H1 (cell line): Measurements from ENCODE around the gene TMEM117. TPM values are rescaled to one million over a fixed set of nuclear protein-coding genes. Genes with fewer than 3 reads are reported as not detected.

Experiments
- CTCF ChIA-PET: fragments of 300-600 bp; sonication (Branson Sonifier 250); formaldehyde crosslinking; loops from one replicate; lab custom pipeline; 2021; ENCODE audit not compliant: partially characterized antibody; lab: Charles Lee
- POLR2A ChIA-PET: fragments of 300-600 bp; sonication (Branson Sonifier 250); formaldehyde crosslinking; loops from one replicate; lab custom pipeline; 2021; ENCODE audit warnings: inconsistent platforms; ENCODE audit not compliant: partially characterized antibody; lab: Charles Lee
- DNase-seq, 2 experiments: peaks; one replicate each; pipeline versions ENCODE4 v3.0.0 to v3.0.0-alpha.2; 2010 to 2022; ENCODE audit warnings: low spot score in 2 of 2, low read depth in 1 of 2, mixed read lengths in 1 of 2
- FAIRE-seq: peaks from 2 replicates; lab custom pipeline; 2011; peaks lifted over from hg19 to GRCh38; lab: Jason Lieb, UNC
- H2AFZ ChIP-seq: 2 replicates; pipeline ENCODE4 v1.8.1; 2012; ENCODE audit warnings: low read length, inconsistent platforms
- H2AK5ac ChIP-seq: 2 replicates; pipeline ENCODE4 v1.6.1; 2013; ENCODE audit warnings: low read depth, low read length
- H2BK120ac ChIP-seq: replicated peaks from 2 replicates; pipeline ENCODE3; 2013; ENCODE audit warnings: low read depth, low read length, inconsistent platforms
- H2BK12ac ChIP-seq: 2 replicates; pipeline ENCODE4 v1.6.1; 2013; ENCODE audit warnings: low read depth, low read length
- H2BK15ac ChIP-seq: 2 replicates; pipeline ENCODE4 v1.6.1; 2013; ENCODE audit warnings: low read length
- H2BK20ac ChIP-seq: 2 replicates; pipeline ENCODE4 v1.6.1; 2013; ENCODE audit warnings: low read length
- H2BK5ac ChIP-seq: 2 replicates; pipeline ENCODE4 v1.6.1; 2013; ENCODE audit warnings: low read depth, low read length
- H3K14ac ChIP-seq: 2 replicates; pipeline ENCODE4 v1.6.1; 2013; ENCODE audit warnings: inconsistent platforms; ENCODE audit not compliant: insufficient read length
- H3K18ac ChIP-seq: 2 replicates; pipeline ENCODE4 v1.6.1; 2013; ENCODE audit warnings: low read length; ENCODE audit errors: extremely low read depth
- H3K23ac ChIP-seq: 2 replicates; pipeline ENCODE4 v1.6.1; 2013; ENCODE audit warnings: inconsistent platforms; ENCODE audit not compliant: insufficient read length
- H3K23me2 ChIP-seq: 2 replicates; pipeline ENCODE4 v1.6.1; 2013; ENCODE audit warnings: low read depth, low read length
- H3K27ac ChIP-seq: 2 replicates; pipeline ENCODE4 v1.6.1; 2011; ENCODE audit warnings: low read depth, low read length, inconsistent platforms
- H3K27me3 ChIP-seq, 4 experiments: replicated peaks in 1 of 4; 1 replicate in 1 of 4; 2 replicates in 3 of 4; pipeline versions ENCODE4 v1.6.1 to v1.8.1; 2011 to 2013; ENCODE audit warnings: low read length in 3 of 4, mild to moderate bottlenecking in 3 of 4, inconsistent platforms in 2 of 4, mixed read lengths in 2 of 4, moderate library complexity in 1 of 4; ENCODE audit not compliant: control insufficient read depth in 3 of 4, insufficient read depth in 3 of 4; ENCODE audit errors: extremely low read depth in 1 of 4
- H3K36me3 ChIP-seq, 4 experiments: 2 replicates each; pipeline versions ENCODE4 v1.6.1 to v1.8.1; 2011 to 2013; ENCODE audit warnings: mild to moderate bottlenecking in 4 of 4, low read length in 3 of 4, moderate library complexity in 2 of 4, control low read depth in 1 of 4, inconsistent platforms in 1 of 4; ENCODE audit not compliant: insufficient read depth in 4 of 4, control insufficient read depth in 2 of 4
- H3K4ac ChIP-seq: replicated peaks from 2 replicates; pipeline ENCODE3; 2013; ENCODE audit warnings: low read length, low read depth, mixed read lengths, inconsistent platforms; ENCODE audit not compliant: insufficient read length
- H3K4me1 ChIP-seq, 4 experiments: replicated peaks in 1 of 4; 1 replicate in 1 of 4; 2 replicates in 3 of 4; pipeline versions ENCODE4 v1.6.1 to v1.8.1; 2011 to 2013; ENCODE audit warnings: low read length in 3 of 4, inconsistent platforms in 2 of 4, mixed read lengths in 1 of 4; ENCODE audit not compliant: insufficient read depth in 4 of 4, control insufficient read depth in 3 of 4
- H3K4me2 ChIP-seq, 2 experiments: 2 replicates each; pipeline versions ENCODE4 v1.6.1 to v1.8.1; 2011 to 2013; ENCODE audit warnings: low read depth in 2 of 2, low read length in 2 of 2, control low read depth in 1 of 2, inconsistent platforms in 1 of 2, mild to moderate bottlenecking in 1 of 2; ENCODE audit not compliant: insufficient read depth in 1 of 2
- H3K4me3 ChIP-seq, 4 experiments: fragments of 200-600, 300-600 bp in 1 of 4; sonication (generic), shearing (Covaris generic), sonication (Bioruptor Twin) in 1 of 4; 2 replicates each; pipeline versions ENCODE4 v1.5.1 to v1.8.1; 2011 to 2016; ENCODE audit warnings: low read length in 4 of 4, low read depth in 3 of 4, control low read depth in 2 of 4, inconsistent platforms in 2 of 4, mild to moderate bottlenecking in 2 of 4, mixed read lengths in 1 of 4, moderate library complexity in 1 of 4; ENCODE audit not compliant: insufficient read depth in 2 of 4; ENCODE audit errors: extremely low read depth in 1 of 4
- H3K56ac ChIP-seq: replicated peaks from 2 replicates; pipeline ENCODE3; 2013; ENCODE audit warnings: low read depth, mild to moderate bottlenecking, mixed read lengths, low read length, inconsistent platforms; ENCODE audit not compliant: insufficient read length
- H3K79me1 ChIP-seq: 2 replicates; pipeline ENCODE4 v1.6.1; 2013; ENCODE audit warnings: low read depth, low read length, control low read depth
- H3K79me2 ChIP-seq, 2 experiments: 2 replicates each; pipeline versions ENCODE4 v1.6.1 to v1.8.1; 2012 to 2013; ENCODE audit warnings: low read length in 2 of 2, mild to moderate bottlenecking in 2 of 2, inconsistent platforms in 1 of 2; ENCODE audit not compliant: insufficient read depth in 2 of 2, control insufficient read depth in 1 of 2
- H3K9ac ChIP-seq, 4 experiments: replicated peaks in 1 of 4; 1 replicate in 1 of 4; 2 replicates in 3 of 4; pipeline versions ENCODE4 v1.6.1 to v1.8.1; 2011 to 2013; ENCODE audit warnings: low read depth in 3 of 4, low read length in 3 of 4, control low read depth in 2 of 4, mild to moderate bottlenecking in 2 of 4, moderate library complexity in 2 of 4, inconsistent platforms in 1 of 4; ENCODE audit errors: extremely low read depth in 1 of 4
- H3K9me3 ChIP-seq, 2 experiments: 2 replicates each; pipeline versions ENCODE4 v1.6.1 to v1.8.1; 2012 to 2013; ENCODE audit warnings: mild to moderate bottlenecking in 2 of 2, moderate library complexity in 2 of 2, control low read depth in 1 of 2, inconsistent platforms in 1 of 2, low read depth in 1 of 2, low read length in 1 of 2, mixed read lengths in 1 of 2; ENCODE audit not compliant: insufficient read depth in 2 of 2
- H4K20me1 ChIP-seq, 2 experiments: replicated peaks in 1 of 2; 2 replicates each; pipeline versions ENCODE3 to v1.8.1; 2011 to 2013; ENCODE audit warnings: inconsistent platforms in 2 of 2, low read length in 2 of 2, mild to moderate bottlenecking in 1 of 2; ENCODE audit not compliant: insufficient read depth in 2 of 2, control insufficient read depth in 1 of 2
- H4K5ac ChIP-seq: 2 replicates; pipeline ENCODE4 v1.6.1; 2013; ENCODE audit warnings: low read length, low read depth, mixed read lengths, inconsistent platforms; ENCODE audit not compliant: insufficient read length
- H4K8ac ChIP-seq: 2 replicates; pipeline ENCODE4 v1.8.0; 2013; ENCODE audit warnings: mild to moderate bottlenecking, moderate library complexity, low read length, inconsistent platforms; ENCODE audit not compliant: insufficient read depth; ENCODE audit errors: extremely low read depth
- H4K91ac ChIP-seq: replicated peaks from 2 replicates; pipeline ENCODE3; 2013; ENCODE audit warnings: low read length, mixed read lengths, inconsistent platforms; ENCODE audit not compliant: insufficient read length
- ASH2L ChIP-seq: fragments of 200-600, 300-600 bp; sonication (generic); IDR thresholded peaks from one replicate; pipeline ENCODE4 v1.7.1; 2017; ENCODE audit warnings: low read length
- BCL11A ChIP-seq, 2 experiments: IDR thresholded peaks; one replicate each; pipeline ENCODE4 v1.6.1; 2011; ENCODE audit warnings: low read depth in 2 of 2, low read length in 2 of 2, mild to moderate bottlenecking in 2 of 2
- BRCA1 ChIP-seq: IDR thresholded peaks from 2 replicates; pipeline ENCODE4 v1.6.1; 2012; ENCODE audit warnings: low read depth, low read length, improper control_type of control experiment
- CBX8 ChIP-seq: fragments of 300-800, 300-1000 bp; sonication (generic); IDR thresholded peaks from 2 replicates; pipeline ENCODE4 v1.7.1; 2016; ENCODE audit warnings: low read depth, low read length, borderline replicate concordance
- CEBPB ChIP-seq: IDR thresholded peaks from 2 replicates; pipeline ENCODE4 v1.6.1; 2012; ENCODE audit warnings: low read depth, low read length
- CHD2 ChIP-seq: IDR thresholded peaks from 2 replicates; pipeline ENCODE4 v1.6.1; 2012; ENCODE audit warnings: low read length, improper control_type of control experiment
- E2F6 ChIP-seq: IDR thresholded peaks from 2 replicates; pipeline ENCODE4 v1.6.1; 2012; ENCODE audit warnings: inconsistent platforms
- FOSL1 ChIP-seq: IDR thresholded peaks from 2 replicates; pipeline ENCODE4 v1.6.1; 2011; ENCODE audit warnings: mild to moderate bottlenecking, low read depth, low read length, moderate library complexity; ENCODE audit not compliant: insufficient read depth
- KDM1A ChIP-seq: fragments of 200-600, 300-600 bp; sonication (generic); IDR thresholded peaks from 2 replicates; pipeline ENCODE4 v1.7.1; 2016; ENCODE audit warnings: mild to moderate bottlenecking, low read length, borderline replicate concordance
- MAX ChIP-seq: IDR thresholded peaks from 2 replicates; pipeline ENCODE4 v1.6.1; 2012; ENCODE audit warnings: inconsistent platforms
- NRF1 ChIP-seq: IDR thresholded peaks from 2 replicates; pipeline ENCODE4 v1.6.1; 2011; ENCODE audit warnings: mild to moderate bottlenecking, low read depth, low read length, improper control_type of control experiment
- RXRA ChIP-seq: IDR thresholded peaks from 2 replicates; pipeline ENCODE4 v1.6.1; 2011; ENCODE audit warnings: low read depth, mild to moderate bottlenecking, low read length, moderate library complexity; ENCODE audit not compliant: insufficient read depth
- SRF ChIP-seq: IDR thresholded peaks from 2 replicates; pipeline ENCODE4 v1.6.1; 2011; ENCODE audit warnings: mild to moderate bottlenecking, low read depth, low read length, moderate library complexity
- SUZ12 ChIP-seq: fragments of 200-600 bp; sonication (generic); IDR thresholded peaks from 2 replicates; pipeline ENCODE4 v1.6.1; 2012; ENCODE audit warnings: mild to moderate bottlenecking, inconsistent platforms, low read length, moderate library complexity, mixed read lengths
- TEAD4 ChIP-seq: IDR thresholded peaks from 2 replicates; pipeline ENCODE4 v1.6.1; 2012; ENCODE audit warnings: low read depth, low read length, inconsistent platforms, mixed read lengths
- WGBS, 2 experiments: shearing (Covaris generic) in 1 of 2; methylation state at CpG; one replicate each; pipeline versions ENCODE4 v1.1.6 to v1.1.7; 2013 to 2015; ENCODE audit warnings: low lambda C conversion rate in 2 of 2, mixed read lengths in 2 of 2, inconsistent platforms in 1 of 2, low coverage in 1 of 2, missing lambda C conversion rate in 1 of 2; ENCODE audit not compliant: insufficient replicate concordance in 2 of 2, insufficient coverage in 1 of 2, insufficient read length in 1 of 2; ENCODE audit errors: extremely low coverage in 1 of 2, missing lambda C conversion rate in 1 of 2; 5-methylcytosine and 5-hydroxymethylcytosine counted together
- polyA plus RNA-seq, 7 experiments: library from polyadenylated mRNA; depleted of rRNA in 3 of 7; stranded (reverse) in 5 of 7; unstranded in 2 of 7; fragments of >200 nt in 5 of 7; fragments of 200-250 nt in 2 of 7; gene quantifications; 1 replicate in 5 of 7; 2 replicates in 1 of 7; 4 replicates in 1 of 7; pipeline versions ENCODE4 v1.2.1 to v1.2.3, GENCODE V29; 2011 to 2013; ENCODE audit warnings: missing spikeins in 2 of 7, mixed read lengths in 2 of 7
- total RNA-seq: library from RNA; stranded (reverse); fragmentation: NEBNext Ultra II Directional; extraction: Animal tissue kit (Norgen Biotek cat#: 25700); gene quantifications from 2 replicates; pipeline ENCODE4 v1.2.1, GENCODE V29; 2021

The TMEM117 gene
- total and polyA plus RNA-seq, 2 of the 8 experiments (the other 6 are each of a cell fraction or from before 2014, with no cell fraction given): 0.80 to 1.4 TPM

GRCh38 chr12:44372259-44372658, 536.4 kb downstream of the TMEM117 start:
- ChIA-PET CTCF (no interaction called here), POLR2A (no interaction called here)
- no peak overlapping the region for H4K5ac ChIP-seq
- H3K4me2 ChIP-seq: no peak overlapping the region
- H2BK5ac ChIP-seq: no peak overlapping the region
- H4K8ac ChIP-seq: no peak overlapping the region
- no peaks in the 10 kb centered on the region; a peak in 1 of 7 replicates for H3K4me1 ChIP-seq
- no peaks in the 10 kb centered on the region for H4K20me1 ChIP-seq
- 82% methylated on average over 2 of the region's 2 CpGs; no CpG with 5 or more reads in 1 of the 2 experiments for WGBS, 2 experiments
- H3K27ac ChIP-seq: no peak overlapping the region
- no peak overlapping the region for H3K23ac ChIP-seq
- no peaks in the 10 kb centered on the region for H3K9me3 ChIP-seq
- H2BK120ac ChIP-seq: no peak overlapping the region
- no peak overlapping the region for H2BK20ac ChIP-seq
- no peak overlapping the region for H3K4ac ChIP-seq
- no peak overlapping the region for H2BK12ac ChIP-seq
- no peak overlapping the region for H3K56ac ChIP-seq
- H3K27me3 ChIP-seq: no peaks in the 10 kb centered on the region
- H3K14ac ChIP-seq: no peak overlapping the region
- no peaks in the 10 kb centered on the region for H3K23me2 ChIP-seq
- no peak overlapping the region for H3K4me3 ChIP-seq
- no peaks in the 10 kb centered on the region for H3K79me2 ChIP-seq
- DNase-seq (no peak), FAIRE-seq (no peak)
- H2BK15ac ChIP-seq: no peak overlapping the region
- H4K91ac ChIP-seq: no peak overlapping the region
- no peaks in the 10 kb centered on the region for H3K79me1 ChIP-seq
- H2AK5ac ChIP-seq: no peak overlapping the region
- no peaks in the 10 kb centered on the region for H3K36me3 ChIP-seq
- no peak overlapping the region for H3K9ac ChIP-seq
- no peak overlapping the region for H2AFZ ChIP-seq
- H3K18ac ChIP-seq: no peak overlapping the region
- TF ChIP-seq BRCA1 (no peak), NRF1 (no peak), CEBPB (no peak), MAX (no peak), TEAD4 (no peak), E2F6 (no peak), SUZ12 (no peak), CHD2 (no peak), CBX8 (no peak), ASH2L (no peak), SRF (no peak), KDM1A (no peak), RXRA (no peak), FOSL1 (no peak), BCL11A (IDR thresholded peaks at IDR 0.05; ENCODE audit: low read depth in 2 of 2, low read length in 2 of 2) (no peak)
